Calu3 (cell line): ENCODE results near the gene ZCCHC10. TPM values are rescaled to one million over a fixed set of nuclear protein-coding genes. Genes with fewer than 3 reads are reported as not detected.
"Not testable (repeated sequence)": the region's sequence is repeated elsewhere in the genome, so short reads cannot be mapped to it uniquely, and the experiment has no call there.

Experiments
- BruUV-seq: library from RNA; stranded (reverse); fragments of 400-500 nt; replicated peaks from 2 replicates; lab custom pipeline; 2021; lab: Mats Ljungman, UMichigan
- CTCF ChIA-PET: fragments of 300-600 bp; sonication (Branson Sonifier 250); formaldehyde crosslinking; loops from one replicate; lab custom pipeline; 2022; ENCODE audit warnings: antibody characterized with exemption; lab: Charles Lee
- DNase-seq: peaks from one replicate; pipeline ENCODE4 v3.0.0; 2022
- H3K27ac Mint-ChIP-seq: one replicate; pipeline ENCODE4 v1.8.0; 2022; ENCODE audit warnings: mixed read lengths; ENCODE audit not compliant: unreplicated experiment
- H3K27me3 Mint-ChIP-seq: one replicate; pipeline ENCODE4 v1.8.0; 2022; ENCODE audit warnings: mixed read lengths; ENCODE audit not compliant: unreplicated experiment
- H3K36me3 Mint-ChIP-seq: one replicate; pipeline ENCODE4 v1.8.0; 2022; ENCODE audit warnings: mild to moderate bottlenecking, moderate library complexity, mixed read lengths; ENCODE audit not compliant: insufficient read depth, unreplicated experiment
- H3K4me1 Mint-ChIP-seq: one replicate; pipeline ENCODE4 v1.8.0; 2022; ENCODE audit warnings: mild to moderate bottlenecking, low read depth, mixed read lengths; ENCODE audit not compliant: unreplicated experiment
- H3K4me3 Mint-ChIP-seq: one replicate; pipeline ENCODE4 v1.8.0; 2022; ENCODE audit warnings: mild to moderate bottlenecking, low read depth, moderate library complexity, mixed read lengths; ENCODE audit not compliant: unreplicated experiment
- H3K9me3 Mint-ChIP-seq: one replicate; pipeline ENCODE4 v1.8.0; 2022; ENCODE audit warnings: low read depth, mixed read lengths; ENCODE audit not compliant: unreplicated experiment
- intact Hi-C: fragments of 100-400 bp; cut with micrococcal nuclease; formaldehyde crosslinking; loops from one replicate; pipeline ENCODE4 v1.10.0; 2022; ENCODE audit not compliant: unreplicated experiment
- total RNA-seq: library from RNA; stranded (reverse); gene quantifications from 2 replicates; pipeline ENCODE4 v1.2.3, GENCODE V29; 2022
- TF ChIP-seq, protein P1 (sequence below): fragments of 200-600 bp; IDR thresholded peaks from one replicate; pipeline ENCODE4 v1.8.0; 2022; ENCODE audit warnings: antibody characterized with exemption; ENCODE audit not compliant: unreplicated experiment

Gene ZCCHC10
- total RNA-seq, 1 experiment from 2014 or later: 31.8 TPM

DNA sequence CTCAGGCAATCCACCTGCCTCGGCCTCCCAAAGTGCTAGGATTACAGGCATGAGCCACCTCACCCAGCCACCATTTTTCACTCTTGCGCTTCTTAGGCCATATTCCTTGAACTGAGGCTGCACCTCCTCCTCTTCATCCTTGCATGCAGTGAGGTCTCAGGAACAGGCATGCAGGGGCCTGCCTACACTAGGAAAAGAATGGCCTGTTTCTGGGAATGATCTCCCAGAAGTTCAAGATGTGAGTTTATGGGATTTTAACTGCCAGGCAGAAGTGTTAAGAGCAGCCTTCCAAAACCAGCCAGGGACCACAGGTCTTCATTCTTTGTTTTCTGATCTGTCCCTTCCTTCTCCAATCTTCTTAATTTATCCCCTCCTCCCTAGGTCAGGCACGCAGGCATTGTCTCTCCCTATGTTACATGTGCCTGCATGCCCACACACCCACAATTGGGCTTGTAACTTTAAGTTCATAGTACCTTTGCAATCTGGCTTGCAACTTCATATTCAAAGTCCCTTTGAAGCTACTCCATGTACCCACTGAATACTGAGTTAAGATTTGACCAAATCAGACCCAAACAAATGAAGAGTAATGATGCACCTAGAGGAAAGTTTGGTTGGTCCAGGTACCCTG, 14.9 kb upstream of the ZCCHC10 start:
- H3K27me3 Mint-ChIP-seq: no peaks in the 10 kb centered on the region
- peaks cover 7% of the 10 kb centered on the region for H3K4me1 Mint-ChIP-seq
- no peak overlapping the region for H3K4me3 Mint-ChIP-seq
- no peaks in the 10 kb centered on the region for H3K9me3 Mint-ChIP-seq
- TF ChIP-seq, protein P1, sequence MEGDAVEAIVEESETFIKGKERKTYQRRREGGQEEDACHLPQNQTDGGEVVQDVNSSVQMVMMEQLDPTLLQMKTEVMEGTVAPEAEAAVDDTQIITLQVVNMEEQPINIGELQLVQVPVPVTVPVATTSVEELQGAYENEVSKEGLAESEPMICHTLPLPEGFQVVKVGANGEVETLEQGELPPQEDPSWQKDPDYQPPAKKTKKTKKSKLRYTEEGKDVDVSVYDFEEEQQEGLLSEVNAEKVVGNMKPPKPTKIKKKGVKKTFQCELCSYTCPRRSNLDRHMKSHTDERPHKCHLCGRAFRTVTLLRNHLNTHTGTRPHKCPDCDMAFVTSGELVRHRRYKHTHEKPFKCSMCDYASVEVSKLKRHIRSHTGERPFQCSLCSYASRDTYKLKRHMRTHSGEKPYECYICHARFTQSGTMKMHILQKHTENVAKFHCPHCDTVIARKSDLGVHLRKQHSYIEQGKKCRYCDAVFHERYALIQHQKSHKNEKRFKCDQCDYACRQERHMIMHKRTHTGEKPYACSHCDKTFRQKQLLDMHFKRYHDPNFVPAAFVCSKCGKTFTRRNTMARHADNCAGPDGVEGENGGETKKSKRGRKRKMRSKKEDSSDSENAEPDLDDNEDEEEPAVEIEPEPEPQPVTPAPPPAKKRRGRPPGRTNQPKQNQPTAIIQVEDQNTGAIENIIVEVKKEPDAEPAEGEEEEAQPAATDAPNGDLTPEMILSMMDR: no peak
- CTCF ChIA-PET: interaction anchor here (0.6 kb wide), 1 partner anchor 15 kb away, joined by 3 read pairs; no protein-coding TSS in a partner anchor
- BruUV-seq: no TSS peak
- intact Hi-C loops: no loop called here
- H3K27ac Mint-ChIP-seq: no peak overlapping the region
- DNase-seq: no peak
- no peaks in the 10 kb centered on the region for H3K36me3 Mint-ChIP-seq

DNA sequence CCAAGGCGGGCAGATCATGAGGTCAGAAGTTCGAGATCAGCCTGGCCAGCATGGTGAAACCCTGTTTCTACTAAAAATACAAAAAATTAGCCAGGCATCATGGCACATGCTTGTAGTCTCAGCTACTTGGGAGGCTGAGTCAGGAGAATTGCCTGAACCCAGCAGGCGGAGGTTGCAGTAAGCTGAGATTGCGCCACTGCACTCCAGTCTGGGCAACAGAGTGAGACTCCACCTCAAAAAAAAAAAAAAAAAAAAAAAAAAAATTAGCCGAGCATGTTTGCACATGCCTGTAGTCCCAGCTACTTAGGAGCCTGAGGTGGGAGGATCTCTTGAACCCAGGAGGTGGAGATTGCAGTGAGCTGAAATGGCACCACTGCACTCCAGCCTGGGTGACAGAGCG, 10.3 kb upstream of the ZCCHC10 start:
- H3K4me1 Mint-ChIP-seq: peaks cover 14% of the 10 kb centered on the region
- H3K27me3 Mint-ChIP-seq, H3K36me3 Mint-ChIP-seq, DNase-seq, H3K4me3 Mint-ChIP-seq, intact Hi-C loops, H3K9me3 Mint-ChIP-seq, H3K27ac Mint-ChIP-seq, BruUV-seq: not testable (repeated sequence)
- CTCF ChIA-PET: interaction anchor here (0.6 kb wide), 1 partner anchor 379 kb away, joined by 3 read pairs; the partner anchor contains the start of gene IL13

DNA sequence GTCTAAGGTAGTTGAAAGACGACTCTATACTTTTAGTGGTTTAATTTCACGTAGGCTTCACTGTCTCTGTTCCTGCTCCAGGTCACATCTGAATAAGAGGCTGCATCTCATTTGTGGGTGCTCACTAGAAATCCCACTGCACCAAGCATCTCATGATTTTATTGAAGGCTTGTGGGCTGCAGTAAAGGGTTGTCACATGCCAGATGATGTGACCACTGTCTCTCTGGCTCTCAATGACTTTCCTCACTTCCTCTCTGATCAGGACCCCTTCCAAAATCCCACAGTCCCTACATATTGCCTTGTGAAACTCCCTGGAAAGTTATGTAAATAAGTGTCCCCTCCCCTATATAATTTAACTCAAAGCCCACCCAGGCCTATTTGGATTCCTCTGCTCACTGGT, 8.9 kb upstream of the ZCCHC10 start:
- H3K27me3 Mint-ChIP-seq: no peaks in the 10 kb centered on the region

DNA sequence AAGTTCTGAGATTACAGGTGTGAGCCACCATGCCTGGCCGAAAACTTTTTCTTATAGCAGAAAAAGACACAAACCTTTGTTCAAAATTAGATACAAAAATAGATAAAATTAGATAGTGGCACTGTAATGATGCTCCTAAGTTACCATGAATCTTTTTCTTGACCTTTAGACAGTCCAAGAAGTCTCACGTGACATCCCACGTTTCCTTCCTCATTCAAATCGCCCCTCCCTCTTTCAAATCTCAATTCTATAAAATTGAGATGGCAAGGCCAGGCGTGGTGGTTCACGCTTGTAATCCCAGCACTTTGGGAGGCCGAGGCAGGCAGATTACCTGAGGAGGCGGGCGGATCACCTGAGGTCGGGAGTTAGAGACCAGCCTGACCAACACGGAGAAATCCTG, 7.7 kb upstream of the ZCCHC10 start:
- H3K9me3 Mint-ChIP-seq: no peaks in the 10 kb centered on the region
- no peak for DNase-seq
- TF ChIP-seq, protein P1: no peak
- peaks cover 14% of the 10 kb centered on the region for H3K4me1 Mint-ChIP-seq
- no peaks in the 10 kb centered on the region for H3K27me3 Mint-ChIP-seq
- CTCF ChIA-PET: no interaction called here
- no peaks in the 10 kb centered on the region for H3K36me3 Mint-ChIP-seq
- H3K4me3 Mint-ChIP-seq: no peak overlapping the region
- no peak overlapping the region for H3K27ac Mint-ChIP-seq
- intact Hi-C loops: no loop called here
- BruUV-seq: no TSS peak

More for the DNA sequence above, 8.9 kb upstream of the ZCCHC10 start:
- TF ChIP-seq, protein P1: no peak
- Mint-ChIP-seq H3K4me3 (no peak overlapping the region), H3K27ac (no peak overlapping the region), H3K36me3 (no peaks in the 10 kb centered on the region), H3K4me1 (peaks cover 14% of the 10 kb centered on the region), H3K9me3 (no peaks in the 10 kb centered on the region)
- intact Hi-C loops: no loop called here
- no peak for DNase-seq
- CTCF ChIA-PET: no interaction called here
- BruUV-seq: no TSS peak
